K562 (cell line): ENCODE measurements around the gene PACSIN1. TPM values are rescaled to one million over a fixed set of nuclear protein-coding genes. Genes with fewer than 3 reads are reported as not detected.

ENCODE experiments used
- BCOR ChIP-seq: fragments of 450-650 bp; IDR thresholded peaks from 2 replicates; pipeline ENCODE4 v1.6.1; 2016
- CSDE1 ChIP-seq, 2 experiments: fragments of 450-650 bp; IDR thresholded peaks; 2 replicates each; pipeline ENCODE4 v1.6.1; 2016; ENCODE audit warnings: mild to moderate bottlenecking in 1 of 2
- DACH1 ChIP-seq: fragments of 450-650 bp; IDR thresholded peaks from 2 replicates; pipeline ENCODE4 v1.6.1; 2018; ENCODE audit not compliant: partially characterized antibody
- FOXP1 ChIP-seq: sonication (generic); formaldehyde crosslinking; IDR thresholded peaks from 2 replicates; pipeline ENCODE4 v1.8.0; 2022; ENCODE audit warnings: mild to moderate bottlenecking, missing genetic modification reagents
- HDAC2 ChIP-seq: fragments of 450-650 bp; IDR thresholded peaks from 2 replicates; pipeline ENCODE4 v1.6.1; 2016; ENCODE audit warnings: mild to moderate bottlenecking
- MYBL2 ChIP-seq, 2 experiments: fragments of 450-650 bp in 1 of 2; sonication (generic) in 1 of 2; formaldehyde crosslinking in 1 of 2; IDR thresholded peaks; 2 replicates each; pipeline versions ENCODE4 v1.6.1 to v1.8.1; 2017 to 2022; ENCODE audit warnings: borderline replicate concordance in 1 of 2, inconsistent platforms in 1 of 2, low read depth in 1 of 2, mild to moderate bottlenecking in 1 of 2, missing genetic modification reagents in 1 of 2, moderate library complexity in 1 of 2
- PURB ChIP-seq: sonication (generic); formaldehyde crosslinking; IDR thresholded peaks from 2 replicates; pipeline ENCODE4 v1.9.0; 2021; ENCODE audit warnings: low read depth, mild to moderate bottlenecking, missing genetic modification reagents
- SRF ChIP-seq, 2 experiments: fragments of 250-450, 450-650 bp in 1 of 2; sonication (Bioruptor Pico) in 1 of 2; sonication (generic) in 1 of 2; formaldehyde crosslinking; IDR thresholded peaks; 2 replicates each; pipeline versions ENCODE4 v1.5.0 to v1.5.1; 2020 to 2022; ENCODE audit warnings: mild to moderate bottlenecking in 1 of 2, missing genetic modification reagents in 1 of 2
- TAF9B ChIP-seq: fragments of 450-650 bp; IDR thresholded peaks from 2 replicates; pipeline ENCODE4 v1.6.1; 2018; ENCODE audit warnings: mild to moderate bottlenecking; ENCODE audit not compliant: partially characterized antibody
- TRIM25 ChIP-seq: fragments of 450-650 bp; IDR thresholded peaks from 2 replicates; pipeline ENCODE4 v1.7.0; 2016; ENCODE audit warnings: borderline replicate concordance
- ZBTB33 ChIP-seq: sonication (generic); formaldehyde crosslinking; IDR thresholded peaks from 2 replicates; pipeline ENCODE4 v1.8.1; 2023; ENCODE audit warnings: mild to moderate bottlenecking, missing genetic modification reagents
- ZFPM2 ChIP-seq: fragments of 250-450 bp; sonication (Bioruptor Pico); IDR thresholded peaks from 2 replicates; pipeline ENCODE4 v1.5.1; 2022; ENCODE audit warnings: mild to moderate bottlenecking
- ZNF318 ChIP-seq, 2 experiments: fragments of 450-650 bp; IDR thresholded peaks; 2 replicates each; pipeline ENCODE4 v1.6.1; 2016; ENCODE audit warnings: mild to moderate bottlenecking in 2 of 2, borderline replicate concordance in 1 of 2, low read depth in 1 of 2, moderate library complexity in 1 of 2
- ZNF778 ChIP-seq: fragments of 450-650 bp; formaldehyde crosslinking; IDR thresholded peaks from 2 replicates; pipeline ENCODE4 v1.4.0; 2020; ENCODE audit warnings: mild to moderate bottlenecking, moderate library complexity
- polyA plus RNA-seq, 8 experiments: library from polyadenylated mRNA; depleted of rRNA in 4 of 8; stranded (reverse) in 5 of 8; unstranded in 3 of 8; fragments of >200 nt; fragmentation: Nextera tagmentation in 2 of 8; fragmentation: Illumina TruSeq in 1 of 8; extraction: Ambion mirVana in 2 of 8; extraction: Trizol in 1 of 8; gene quantifications; 2 replicates each; pipeline versions ENCODE4 v1.2.1 to v1.2.3, GENCODE V29; 2011 to 2014; ENCODE audit warnings: inconsistent platforms in 1 of 8, missing spikeins in 1 of 8
- total RNA-seq, 7 experiments: library from RNA; depleted of rRNA in 6 of 7; stranded (reverse); fragments of >200 nt in 6 of 7; fragmentation: Illumina TruSeq in 2 of 7; extraction: Trizol in 2 of 7; gene quantifications; 2 replicates each; pipeline versions ENCODE4 v1.2.1 to v1.2.3, GENCODE V29; 2011 to 2021; ENCODE audit warnings: low replicate concordance in 1 of 7

Gene PACSIN1
- total and polyA plus RNA-seq, 9 of the 15 experiments (the other 6 are each of a cell fraction or from before 2014, with no cell fraction given) = 0.01 to 1.7 (median 0.45) TPM

DNA sequence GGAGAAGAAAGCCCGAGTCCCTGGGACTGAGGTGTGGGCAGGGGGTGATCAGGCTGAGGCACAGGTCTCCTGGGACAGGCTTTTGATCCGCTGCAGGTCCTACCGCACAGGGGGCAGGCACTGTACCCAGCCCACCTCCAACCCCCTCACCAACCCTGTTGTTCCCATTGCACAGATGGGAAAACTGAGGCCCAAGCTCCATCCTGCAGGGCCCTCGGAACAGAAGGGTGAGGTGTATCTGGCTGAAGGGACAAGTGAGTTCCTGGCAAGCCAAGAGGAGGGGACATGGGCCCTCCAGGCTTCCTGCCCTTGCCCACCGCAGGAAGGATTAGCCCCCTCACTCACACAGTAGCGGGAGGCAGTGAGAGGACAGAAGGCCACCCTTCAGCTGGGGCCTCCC, 106.7 kb downstream of the PACSIN1 start (continued):
- no peak for TF ChIP-seq TRIM25
- no peak for TF ChIP-seq MYBL2 (IDR thresholded peaks at IDR 0.05; ENCODE audit: low read depth)
- no peak for TF ChIP-seq MYBL2 (CRISPR knock-in tag; IDR thresholded peaks at IDR 0.05; ENCODE audit: borderline replicate concordance)
- peak; percentile 85 for TF ChIP-seq HDAC2
- TF ChIP-seq BCOR = peak; percentile 97
- no peak for TF ChIP-seq FOXP1
- no peak for TF ChIP-seq TAF9B
- no peak for TF ChIP-seq CSDE1 (IDR thresholded peaks at IDR 0.05)
- peak; percentile 39 for TF ChIP-seq DACH1
- TF ChIP-seq PURB (CRISPR knock-in tag) = no peak
- 0 out of 2 replicates have a peak, but pooled peaks have one; percentile 22 for TF ChIP-seq ZBTB33 (CRISPR knock-in tag)
- no peak for TF ChIP-seq ZNF318 (IDR thresholded peaks at IDR 0.05; ENCODE audit: borderline replicate concordance in 1 of 2, low read depth in 1 of 2)
- TF ChIP-seq SRF (CRISPR knock-in tag; IDR thresholded peaks at IDR 0.05) = no peak
- no peak for TF ChIP-seq ZNF778 (CRISPR knock-in tag)
- TF ChIP-seq ZFPM2 (CRISPR knock-in tag) = no peak
